OCI-LY7 (cell line): ENCODE data around the gene SLC26A8. TPM values are rescaled to one million over a fixed set of nuclear protein-coding genes. Genes with fewer than 3 reads are reported as not detected.

Source experiments
- BruUV-seq: library from RNA; stranded (reverse); fragments of 400-500 nt; replicated peaks from 2 replicates; lab custom pipeline; 2021; lab: Mats Ljungman, UMichigan
- CTCF ChIA-PET: fragments of 300-600 bp; sonication (Branson Sonifier 250); formaldehyde crosslinking; loops from one replicate; lab custom pipeline; 2022; ENCODE audit warnings: antibody characterized with exemption; ENCODE audit not compliant: unreplicated experiment; lab: Charles Lee
- POLR2A ChIA-PET: fragments of 300-600 bp; sonication (Branson Sonifier 250); formaldehyde crosslinking; loops from one replicate; lab custom pipeline; 2022; ENCODE audit warnings: antibody characterized with exemption; lab: Charles Lee
- DNase-seq: peaks from one replicate; pipeline ENCODE4 v3.0.0-alpha.2; 2015; ENCODE audit warnings: low spot score
- H2AFZ ChIP-seq: fragments of 200-600 bp; sonication (generic), shearing (Covaris generic); 2 replicates; pipeline ENCODE4 v1.6.1; 2014; ENCODE audit warnings: mild to moderate bottlenecking, antibody characterized with exemption, low read length, moderate library complexity
- H3K27ac ChIP-seq: fragments of 200-600 bp; sonication (generic); 2 replicates; pipeline ENCODE4 v1.5.1; 2014; ENCODE audit warnings: mixed run types, low read depth, mild to moderate bottlenecking, moderate library complexity, low read length, inconsistent platforms; ENCODE audit not compliant: poor library complexity, severe bottlenecking
- H3K36me3 ChIP-seq: fragments of 200-600 bp; sonication (generic); 2 replicates; pipeline ENCODE4 v1.6.1; 2014; ENCODE audit warnings: mild to moderate bottlenecking, antibody characterized with exemption, low read length, moderate library complexity, mixed read lengths; ENCODE audit not compliant: insufficient read depth
- H3K4me1 ChIP-seq: fragments of 200-600 bp; sonication (generic); 2 replicates; pipeline ENCODE4 v1.5.1; 2014; ENCODE audit warnings: mild to moderate bottlenecking, low read length; ENCODE audit not compliant: insufficient read depth, poor library complexity, severe bottlenecking
- H3K4me2 ChIP-seq: fragments of 200-600 bp; sonication (generic); 2 replicates; pipeline ENCODE4 v1.6.1; 2014; ENCODE audit warnings: mild to moderate bottlenecking, low read length
- H3K4me3 ChIP-seq: fragments of 200-600 bp; sonication (generic); 2 replicates; pipeline ENCODE4 v1.5.1; 2014; ENCODE audit warnings: mild to moderate bottlenecking, low read depth, low read length; ENCODE audit not compliant: poor library complexity, severe bottlenecking
- H3K79me2 ChIP-seq: fragments of 200-600 bp; sonication (generic); 2 replicates; pipeline ENCODE4 v1.6.1; 2016; ENCODE audit warnings: low read depth, mild to moderate bottlenecking, low read length, moderate library complexity, mixed read lengths; ENCODE audit not compliant: insufficient read depth
- H3K9me2 ChIP-seq: fragments of 200-600 bp; sonication (generic); 2 replicates; pipeline ENCODE4 v1.6.1; 2016; ENCODE audit warnings: mild to moderate bottlenecking, low read length, mixed read lengths; ENCODE audit not compliant: insufficient read depth
- H3K9me3 ChIP-seq: fragments of 200-600 bp; sonication (generic); 2 replicates; pipeline ENCODE4 v1.6.1; 2014; ENCODE audit warnings: mild to moderate bottlenecking, mixed run types, low read length, mixed read lengths
- H4K20me1 ChIP-seq: fragments of 200-600 bp; sonication (generic); 2 replicates; pipeline ENCODE4 v1.6.1; 2014; ENCODE audit warnings: mild to moderate bottlenecking, antibody characterized with exemption, low read length, moderate library complexity, mixed read lengths; ENCODE audit not compliant: insufficient read depth
- CTCF ChIP-seq: fragments of 200-600 bp; sonication (generic); conservative IDR thresholded peaks from 2 replicates; pipeline ENCODE4 v1.5.1; 2014; ENCODE audit warnings: mild to moderate bottlenecking, antibody characterized with exemption, low read length, moderate library complexity, mixed read lengths
- EZH2phosphoT487 ChIP-seq: fragments of 200-600 bp; sonication (generic); IDR thresholded peaks from 2 replicates; pipeline ENCODE4 v1.6.1; 2018; ENCODE audit warnings: low read depth, borderline replicate concordance, mild to moderate bottlenecking, mixed run types, antibody characterized with exemption, low read length, moderate library complexity, mixed read lengths
- intact Hi-C: fragments of 100-400 bp; cut with micrococcal nuclease; formaldehyde crosslinking; loops from one replicate; pipeline ENCODE4 v1.10.0; 2022; ENCODE audit not compliant: unreplicated experiment
- total RNA-seq, 2 experiments: library from RNA; depleted of rRNA in 1 of 2; stranded (reverse); fragments of >200 nt in 1 of 2; shearing (Covaris generic) in 1 of 2; gene quantifications; 2 replicates each; pipeline ENCODE4 v1.2.3, GENCODE V29; 2014 to 2022

Gene SLC26A8
- total RNA-seq, 2 experiments from 2014 or later: not detected

- DNase-seq: no peak
- no peak overlapping the region for H3K4me3 ChIP-seq
- no peaks in the 10 kb centered on the region for H3K4me1 ChIP-seq
- H3K27ac ChIP-seq: no peak overlapping the region
- intact Hi-C loops: no loop called here
- H3K9me3 ChIP-seq: no peaks in the 10 kb centered on the region
- POLR2A ChIA-PET: no interaction called here
- CTCF ChIA-PET: no interaction called here
- H3K4me2 ChIP-seq: no peak overlapping the region
- no TSS peak for BruUV-seq
- TF ChIP-seq CTCF: no peak
- TF ChIP-seq EZH2phosphoT487: no peak
- H3K9me2 ChIP-seq: no peaks in the 10 kb centered on the region
- peaks cover 21% of the 10 kb centered on the region for H4K20me1 ChIP-seq
- H2AFZ ChIP-seq: no peak overlapping the region
- H3K79me2 ChIP-seq: peaks cover 93% of the 10 kb centered on the region
- peaks cover 8% of the 10 kb centered on the region for H3K36me3 ChIP-seq
These were observed 16.5 kb upstream of the SLC26A8 start for GRCh38 chr6:36040958-36041357.

- Histone ChIP-seq H4K20me1 (peaks cover 21% of the 10 kb centered on the region), H3K9me2 (no peaks in the 10 kb centered on the region), H3K79me2 (peaks cover 93% of the 10 kb centered on the region), H3K4me1 (no peaks in the 10 kb centered on the region), H3K9me3 (no peaks in the 10 kb centered on the region; the same call in 1 of the 2 replicates), H3K27ac (no peak overlapping the region), H3K4me3 (no peak overlapping the region), H2AFZ (no peak overlapping the region), H3K4me2 (no peak overlapping the region), H3K36me3 (peaks cover 10% of the 10 kb centered on the region)
- TF ChIP-seq CTCF (no peak), EZH2phosphoT487 (no peak)
- no peak for DNase-seq
- ChIA-PET POLR2A (interaction anchor here (0.7 kb wide), 1 partner anchor 250 kb away, joined by 3 read pairs; no protein-coding TSS in a partner anchor), CTCF (no interaction called here)
- no TSS peak for BruUV-seq
- intact Hi-C loops: no loop called here
These were observed 14.7 kb upstream of the SLC26A8 start for GRCh38 chr6:36039112-36039511.

GRCh38 chr6:36038120-36038876 lies 13.9 kb upstream of the SLC26A8 start:
- Histone ChIP-seq H3K4me3 (no peak overlapping the region), H2AFZ (no peak overlapping the region), H3K9me3 (no peaks in the 10 kb centered on the region; the same call in 1 of the 2 replicates), H3K36me3 (peaks cover 12% of the 10 kb centered on the region), H3K4me2 (no peak overlapping the region), H3K27ac (no peak overlapping the region), H3K9me2 (no peaks in the 10 kb centered on the region), H3K79me2 (peaks cover 95% of the 10 kb centered on the region), H3K4me1 (no peaks in the 10 kb centered on the region), H4K20me1 (peaks cover 24% of the 10 kb centered on the region)
- BruUV-seq: no TSS peak
- TF ChIP-seq EZH2phosphoT487 (no peak), CTCF (no peak)
- CTCF ChIA-PET: no interaction called here
- intact Hi-C loops: no loop called here
- DNase-seq: no peak
- POLR2A ChIA-PET: interaction anchor here (0.6 to 1.0 kb wide), 3 partner anchors 19 to 251 kb away, joined by 3 to 6 read pairs (median 3); no protein-coding TSS in a partner anchor
